NCI-H345 treated with DMSO at 0.1 percent for 48 hours (cell line): ENCODE results near the gene ATIC.

Experiments
- DNase-seq: peaks from one replicate; lab custom pipeline; 2025; ENCODE audit not compliant: unreplicated experiment; lab: John Stamatoyannopoulos, UW

Gene ATIC

DNA sequence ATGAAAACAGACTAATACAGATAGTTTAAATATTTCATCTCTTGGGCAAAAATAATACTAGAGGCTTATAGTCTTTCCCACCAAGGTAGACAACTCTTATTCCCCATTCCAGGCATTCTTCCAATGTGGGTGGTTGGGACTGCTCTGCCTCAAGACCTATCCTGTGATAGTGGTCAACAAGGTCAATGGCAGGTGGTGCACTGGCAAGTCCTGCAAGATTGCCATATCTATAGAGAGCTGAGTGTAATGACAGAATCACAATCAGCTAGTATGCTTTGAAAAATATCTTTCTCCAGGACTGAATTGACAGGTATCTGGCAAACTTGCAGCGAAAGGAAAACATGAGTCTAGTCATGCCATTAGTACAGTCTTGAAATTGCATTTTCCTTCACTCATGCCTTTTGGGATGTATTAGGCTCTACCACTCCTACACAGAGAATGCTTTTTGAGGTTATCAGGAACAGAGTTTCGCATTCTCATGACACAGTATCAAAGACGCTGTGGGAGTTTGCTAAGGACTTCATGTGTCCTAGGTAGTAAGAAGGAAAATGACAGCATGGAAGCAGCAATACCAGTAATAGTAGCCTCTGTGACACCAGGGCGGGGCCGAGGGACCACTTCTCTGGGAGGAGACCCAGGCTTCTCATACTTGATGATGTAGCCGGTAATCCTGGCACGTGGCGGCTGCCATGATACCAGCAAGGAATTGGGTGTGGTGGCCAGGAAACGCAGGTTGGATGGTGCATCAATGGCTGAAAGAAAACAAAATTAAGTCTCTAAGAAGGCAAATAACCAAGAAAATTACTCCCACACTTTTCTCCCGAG lies 63.0 kb downstream of the ATIC start:
- no peak for DNase-seq

DNA sequence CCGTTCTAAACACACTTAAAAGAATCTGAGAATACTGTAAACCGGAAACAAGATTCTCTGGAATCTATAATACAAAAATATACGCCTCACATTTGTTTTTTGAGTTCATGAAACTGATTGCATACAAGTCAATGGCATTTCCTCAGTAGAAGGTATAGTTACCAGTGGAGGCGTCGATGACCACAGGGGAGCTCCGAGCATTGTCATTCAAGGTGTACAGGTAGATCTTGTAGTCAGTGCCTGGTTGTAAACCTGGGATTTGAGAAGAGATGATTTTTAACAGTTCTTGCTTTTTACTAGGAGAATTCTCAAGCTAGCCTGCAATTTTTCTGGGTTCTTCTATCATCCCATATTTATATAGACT lies 63.6 kb downstream of the ATIC start:
- no peak for DNase-seq

DNA sequence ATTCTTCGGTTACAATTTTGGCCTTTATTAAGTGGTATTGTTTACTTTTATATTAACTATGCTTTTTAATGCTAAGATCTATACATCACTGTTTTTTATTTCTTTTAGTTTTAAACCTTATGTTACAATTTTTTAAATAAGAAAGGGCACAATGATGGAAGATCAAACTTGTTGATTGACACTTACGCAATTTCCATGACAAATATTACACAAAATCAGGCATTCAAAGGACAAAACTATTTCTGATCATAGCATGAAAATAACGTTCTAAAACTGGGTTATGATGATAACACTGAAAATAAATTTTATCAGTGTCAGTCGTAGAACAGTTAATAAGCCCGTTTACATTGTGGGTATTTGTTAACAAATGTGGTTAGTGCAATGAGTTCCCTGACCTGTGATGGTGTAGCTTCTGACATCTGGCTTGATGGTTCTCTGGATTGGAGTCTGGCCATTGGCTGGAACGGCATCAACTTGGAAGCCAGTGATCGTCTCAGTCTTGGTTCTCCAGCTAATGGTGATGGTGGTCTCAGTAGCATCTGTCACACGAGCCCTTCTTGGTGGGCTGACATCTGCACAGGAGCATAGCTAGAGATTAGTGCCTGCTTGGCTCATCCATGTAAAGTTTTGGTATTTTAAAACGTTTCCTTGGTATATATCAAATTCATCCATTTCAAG lies 64.4 kb downstream of the ATIC start:
- DNase-seq, result no peak

DNA sequence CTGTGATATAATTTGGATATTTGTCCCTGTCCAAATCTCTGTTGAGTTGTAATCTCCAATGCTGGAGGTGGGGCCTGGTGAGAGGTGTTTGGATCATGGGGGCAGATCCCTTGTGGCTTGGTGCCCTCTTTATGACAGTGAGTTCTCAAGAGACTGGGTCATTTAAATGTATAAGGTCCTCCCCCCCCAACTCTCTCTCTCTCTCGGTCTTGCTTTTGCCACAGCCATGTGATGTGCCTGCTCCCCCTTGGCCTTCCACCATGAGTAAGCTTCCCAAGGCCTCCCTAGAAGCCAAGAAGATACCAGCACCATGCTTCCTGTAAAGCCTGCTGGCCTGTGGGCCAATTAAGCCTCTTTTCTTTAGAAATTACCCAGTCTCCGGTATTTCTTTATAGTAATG lies 65.4 kb downstream of the ATIC start:
- DNase-seq, result no peak

DNA sequence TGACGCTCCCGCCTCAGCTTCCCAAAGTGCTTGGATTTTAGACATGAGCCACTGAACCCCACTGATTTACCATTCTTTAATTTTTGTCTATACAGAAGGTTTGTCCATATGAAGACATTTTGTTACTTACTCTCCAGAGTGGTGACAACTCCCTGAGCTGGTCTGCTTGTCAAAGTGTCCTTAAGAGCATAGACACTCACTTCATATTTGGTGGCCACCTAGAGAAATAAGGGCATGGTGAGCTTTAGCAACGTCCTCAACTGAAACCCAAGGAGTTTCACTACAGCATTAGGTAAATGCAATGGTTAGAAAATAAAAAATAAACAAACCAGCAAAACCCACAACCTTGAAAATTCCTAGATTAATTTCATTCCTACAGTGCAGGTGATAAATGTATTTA lies 66.2 kb downstream of the ATIC start:
- no peak for DNase-seq

DNA sequence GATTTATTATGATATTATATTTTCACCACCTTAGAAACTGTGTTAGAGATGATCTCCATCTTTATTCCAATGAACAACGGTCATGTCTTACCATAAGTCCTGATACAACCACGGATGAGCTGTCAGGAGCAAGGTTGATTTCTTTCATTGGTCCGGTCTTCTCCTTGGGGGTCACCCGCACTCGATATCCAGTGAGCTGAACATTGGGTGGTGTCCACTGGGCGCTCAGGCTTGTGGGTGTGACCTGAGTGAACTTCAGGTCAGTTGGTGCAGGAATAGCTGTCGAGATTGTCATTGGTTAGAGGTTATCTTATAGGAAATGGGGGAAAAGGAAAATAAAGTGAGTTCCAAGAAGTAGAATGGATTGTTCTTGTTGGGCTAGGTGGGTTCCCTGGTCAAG lies 67.2 kb downstream of the ATIC start:
- DNase-seq, result no peak

DNA sequence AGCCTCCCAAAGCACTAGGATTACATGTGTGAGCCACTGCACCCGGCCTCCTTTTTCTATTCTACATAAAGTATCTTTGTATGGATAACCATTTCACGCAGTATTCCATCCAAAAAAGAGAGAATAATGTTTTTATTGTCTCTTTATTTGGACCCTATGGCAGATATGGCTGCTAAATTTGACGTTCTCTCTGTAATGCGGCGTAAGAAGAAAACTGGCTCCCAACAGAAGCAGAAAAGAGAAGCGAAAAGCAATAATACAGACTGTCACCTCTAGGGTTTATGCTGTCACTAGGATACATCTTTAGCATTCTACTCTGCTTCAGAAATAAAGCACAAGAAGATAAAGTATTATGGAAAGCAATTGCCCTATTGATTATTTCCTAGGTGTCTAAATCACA lies 68.1 kb downstream of the ATIC start:
- no peak for DNase-seq

DNA sequence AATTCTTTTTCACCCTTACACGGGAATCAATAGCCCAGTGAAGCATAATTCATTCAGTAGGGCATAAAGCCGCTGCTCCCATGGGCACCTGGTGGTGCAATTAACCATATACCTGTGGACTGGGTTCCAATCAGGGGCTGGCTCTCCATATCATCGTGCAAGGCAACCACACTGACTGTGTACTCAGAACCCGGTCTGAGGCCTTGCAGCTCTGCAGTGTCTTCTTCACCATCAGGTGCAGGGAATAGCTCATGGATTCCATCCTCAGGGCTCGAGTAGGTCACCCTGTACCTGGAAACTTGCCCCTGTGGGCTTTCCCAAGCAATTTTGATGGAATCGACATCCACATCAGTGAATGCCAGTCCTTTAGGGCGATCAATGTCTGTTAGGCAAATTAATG lies 68.8 kb downstream of the ATIC start:
- DNase-seq, result no peak

DNA sequence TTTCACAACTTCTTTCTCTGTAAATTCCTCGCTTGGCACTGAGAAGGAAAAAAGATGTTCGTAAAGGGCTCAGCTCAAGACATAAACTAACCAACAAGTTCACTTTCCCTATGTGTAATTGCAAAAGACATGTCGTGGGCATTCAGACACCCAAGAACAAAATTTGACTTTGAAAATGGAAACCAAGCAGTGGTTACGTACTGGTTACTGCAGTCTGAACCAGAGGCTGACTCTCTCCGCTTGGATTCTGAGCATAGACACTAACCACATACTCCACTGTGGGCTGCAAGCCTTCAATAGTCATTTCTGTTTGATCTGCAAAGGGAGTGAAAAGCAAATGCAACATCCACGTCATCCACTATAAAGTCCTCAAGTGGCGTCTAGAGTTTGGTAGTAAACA lies 70.2 kb downstream of the ATIC start:
- DNase-seq, result no peak

DNA sequence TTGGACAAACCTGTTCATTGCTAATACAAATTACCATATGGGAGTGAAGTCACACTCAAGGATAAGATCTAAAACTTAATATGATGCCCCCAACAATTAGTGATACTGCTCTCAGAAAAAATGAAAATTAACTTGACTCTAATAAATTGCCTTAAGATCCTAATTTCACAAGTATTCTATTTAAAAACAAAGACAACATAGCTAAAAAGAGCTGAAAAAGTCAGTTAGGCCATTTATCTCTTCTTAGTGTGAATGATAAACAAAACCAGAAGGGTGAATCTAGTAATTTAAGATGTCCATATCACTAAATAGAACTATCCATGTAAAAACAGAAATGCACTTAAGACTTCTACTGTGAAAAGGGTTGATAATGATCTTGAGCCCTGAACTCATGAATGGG lies 70.6 kb downstream of the ATIC start:
- DNase-seq, result no peak

DNA sequence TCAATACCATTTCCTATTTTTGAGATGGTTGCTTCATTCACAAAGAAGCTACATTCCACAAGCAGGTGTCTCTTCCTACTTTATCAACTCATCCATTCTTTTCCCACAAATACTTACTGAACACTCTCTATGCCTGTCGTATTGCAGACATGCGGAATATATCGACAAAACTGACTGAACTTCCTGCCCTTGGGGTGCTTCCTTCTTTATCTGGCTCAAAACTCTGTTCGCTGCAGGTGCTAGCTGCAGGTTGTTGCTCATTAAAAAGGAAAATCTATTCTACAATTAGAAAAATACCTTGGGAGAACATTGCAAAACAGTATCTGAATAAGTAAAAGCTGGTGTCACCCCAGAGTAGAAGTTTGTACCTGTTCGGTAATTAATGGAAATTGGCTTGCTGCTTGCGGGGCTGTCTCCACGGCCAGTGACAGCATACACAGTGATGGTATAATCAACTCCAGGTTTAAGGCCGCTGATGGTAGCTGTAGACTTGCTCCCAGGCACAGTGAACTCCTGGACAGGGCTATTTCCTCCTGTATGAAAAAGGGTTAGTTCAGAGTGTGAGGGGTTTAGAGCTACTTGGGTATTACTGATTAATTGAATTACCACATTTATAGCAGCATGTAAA lies 71.9 kb downstream of the ATIC start:
- DNase-seq, result no peak

DNA sequence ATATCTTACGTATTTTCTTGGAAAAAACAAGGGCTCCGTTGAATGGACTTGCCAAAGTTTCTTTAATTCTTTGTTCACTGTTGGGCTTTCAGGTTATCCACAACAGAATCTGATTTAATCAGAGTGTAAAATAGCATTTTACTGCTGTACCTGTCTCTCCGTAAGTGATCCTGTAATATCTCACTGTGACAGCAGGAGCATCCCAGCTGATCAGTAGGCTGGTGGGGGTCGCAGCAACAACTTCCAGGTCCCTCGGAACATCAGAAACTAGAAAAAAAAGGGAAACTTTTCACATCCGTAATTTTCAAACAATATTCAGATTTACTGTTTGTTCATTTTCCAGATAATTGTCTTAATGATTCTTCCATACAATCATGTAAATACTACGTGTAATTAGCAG lies 72.9 kb downstream of the ATIC start:
- DNase-seq, result no peak

DNA sequence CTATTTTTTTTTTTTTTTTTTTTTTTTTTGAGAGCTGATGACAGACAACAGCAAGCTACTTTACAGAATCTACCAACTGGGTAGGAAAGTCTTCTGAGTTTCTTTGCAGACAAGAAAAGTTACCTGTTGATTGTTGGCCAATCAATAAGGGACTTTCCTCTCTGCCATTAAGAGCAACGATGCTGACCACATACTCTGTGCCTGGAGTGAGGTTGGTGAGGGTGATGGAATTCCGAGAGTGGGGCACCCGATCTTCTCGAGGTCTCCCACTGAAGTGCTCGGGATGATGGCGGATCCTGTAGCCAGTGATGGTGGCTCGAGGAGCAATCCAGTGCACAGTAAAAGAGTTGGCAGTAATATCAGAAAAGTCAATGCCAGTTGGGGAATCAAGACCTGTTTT lies 74.7 kb downstream of the ATIC start:
- no peak for DNase-seq

DNA sequence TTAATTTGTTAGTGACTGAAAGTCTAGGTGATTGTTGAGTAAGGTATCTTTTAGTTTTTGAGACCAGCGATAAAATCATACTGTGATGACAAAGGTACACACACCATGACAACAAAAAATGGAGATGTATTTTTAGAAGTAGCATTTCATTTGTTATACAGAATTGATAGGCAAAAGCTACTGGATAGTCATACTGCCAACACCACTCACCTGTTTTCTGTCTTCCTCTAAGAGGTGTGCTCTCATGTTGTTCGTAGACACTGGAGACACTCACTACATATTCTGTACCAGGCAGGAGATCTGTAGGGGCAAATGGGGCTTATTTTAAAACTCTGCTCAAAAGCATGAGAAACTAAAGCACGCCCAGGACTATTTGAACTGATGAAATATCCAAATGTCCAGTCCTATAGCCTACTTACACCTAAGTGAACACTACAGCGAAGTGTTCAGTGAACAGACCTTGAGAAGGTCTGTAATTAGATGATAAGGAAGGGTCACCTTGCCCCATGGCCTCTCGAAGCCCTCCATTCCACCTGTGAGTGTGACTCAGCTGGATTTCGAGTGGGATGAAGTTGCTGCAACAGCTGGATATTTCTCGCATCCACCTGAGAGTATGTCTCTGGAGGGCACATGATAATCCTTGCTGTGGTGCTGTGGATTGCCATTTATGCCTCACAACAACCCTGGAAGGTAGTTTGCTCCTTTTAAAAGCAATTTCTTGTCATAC lies 76.3 kb downstream of the ATIC start:
- DNase-seq, result no peak

DNA sequence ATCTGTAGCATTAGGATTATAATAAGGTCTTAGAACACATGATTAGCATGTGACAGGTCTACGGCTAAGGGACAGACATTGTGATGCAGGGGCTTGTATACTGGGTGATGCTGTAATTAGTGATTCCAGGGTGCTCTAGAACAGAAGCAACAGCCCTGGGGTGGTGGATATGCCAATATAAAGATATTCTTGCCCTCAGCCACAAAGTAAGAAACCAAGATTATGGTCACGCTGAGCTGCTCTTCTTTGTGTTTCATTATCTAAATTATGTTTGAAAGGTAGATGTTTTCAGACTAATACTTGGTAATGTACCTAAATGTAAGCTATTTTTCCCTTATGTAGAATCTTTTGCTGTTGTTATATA lies 78.7 kb downstream of the ATIC start:
- DNase-seq, result no peak

DNA sequence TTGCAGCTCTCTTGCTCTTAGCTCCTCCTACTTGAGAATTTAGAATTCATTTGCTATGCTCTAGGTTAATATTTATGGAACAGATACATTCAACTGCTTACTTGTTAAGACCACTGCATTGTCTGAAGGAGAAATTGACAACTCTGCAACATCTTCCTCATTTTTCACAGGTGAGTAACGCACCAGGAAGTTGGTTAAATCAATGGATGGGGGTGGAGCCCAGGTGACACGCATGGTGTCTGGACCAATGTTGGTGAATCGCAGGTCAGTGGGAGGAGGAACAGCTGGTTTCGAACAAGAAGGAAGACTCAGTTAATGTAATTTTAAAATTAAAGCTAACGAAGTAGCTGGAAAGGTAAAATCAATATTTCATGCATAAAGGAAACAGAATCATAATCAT lies 79.7 kb downstream of the ATIC start:
- DNase-seq, result no peak

DNA sequence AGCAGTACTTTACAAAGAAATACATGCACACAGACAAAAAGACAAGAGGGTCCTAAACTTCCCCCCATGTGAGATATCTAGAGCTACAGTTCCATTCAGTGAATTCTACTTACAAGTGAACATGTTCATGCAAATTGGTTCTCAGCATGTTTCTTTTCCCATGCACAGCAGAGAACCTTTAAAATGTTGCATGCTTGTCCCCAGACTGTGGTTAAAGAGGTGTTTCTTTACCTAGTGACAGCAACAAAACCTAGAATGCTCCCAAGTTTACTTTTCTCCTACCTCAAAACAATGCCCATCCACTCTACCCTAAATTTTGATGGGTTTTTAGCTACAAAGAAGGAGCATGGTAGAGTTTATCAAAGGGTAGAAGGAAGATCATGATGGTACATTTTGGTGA lies 80.3 kb downstream of the ATIC start:
- DNase-seq, result no peak

DNA sequence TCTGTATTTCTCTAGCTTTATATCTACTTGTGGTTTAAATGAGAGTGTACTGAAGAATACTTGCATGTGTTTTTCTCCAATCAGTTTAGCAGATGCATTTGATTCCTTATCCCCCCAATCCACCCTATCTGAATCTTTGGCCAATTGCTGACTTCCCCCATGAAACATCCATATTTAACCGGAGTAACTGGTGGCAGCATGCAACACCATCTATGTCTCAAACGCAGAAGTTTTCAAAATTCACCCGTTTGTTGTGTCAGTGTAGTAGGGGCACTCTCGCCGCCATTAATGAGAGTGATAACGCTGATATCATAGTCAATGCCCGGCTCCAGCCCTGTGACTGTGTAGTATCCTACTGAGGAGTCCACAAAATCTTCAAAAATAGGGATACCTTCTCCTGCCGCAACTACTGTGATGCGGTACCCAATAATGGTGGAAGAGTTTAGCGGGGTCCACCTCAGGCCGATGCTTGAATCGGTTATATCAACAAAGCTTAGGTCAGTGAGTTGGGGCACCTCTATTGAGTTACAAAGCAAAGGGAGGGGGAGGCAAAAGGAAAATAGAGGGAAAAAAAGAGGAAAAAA lies 80.9 kb downstream of the ATIC start:
- no peak for DNase-seq

DNA sequence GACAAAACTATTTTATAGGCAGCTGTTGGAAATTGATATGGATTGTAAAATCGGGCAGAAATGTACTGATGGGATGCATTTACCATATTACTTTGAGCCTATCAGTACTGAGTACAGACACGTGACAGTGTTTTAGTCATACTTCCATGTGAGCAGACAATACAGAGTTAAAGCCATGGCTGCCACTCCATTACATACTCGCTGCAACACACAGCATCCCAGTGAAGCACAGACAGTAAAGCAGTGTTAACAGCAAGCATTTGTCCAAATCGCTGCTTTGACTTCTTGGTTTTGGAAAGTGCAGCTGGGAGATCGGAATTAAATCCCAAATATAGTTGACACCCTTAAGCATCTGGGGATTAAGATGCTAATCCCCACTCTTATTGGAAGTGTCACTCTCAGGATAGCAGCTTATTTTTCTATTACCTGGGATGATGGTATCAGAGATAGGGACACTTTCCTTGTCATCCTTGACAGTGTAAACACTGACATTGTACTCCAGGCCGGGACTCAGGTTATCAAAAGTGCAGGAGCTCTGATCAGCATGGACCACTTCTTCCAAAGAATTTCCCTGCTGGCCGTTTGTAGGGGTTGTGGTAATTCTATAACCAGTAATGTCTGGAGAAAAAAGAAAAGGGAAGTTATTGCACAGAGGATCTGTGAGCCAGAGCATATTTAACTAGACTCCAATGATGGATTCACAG lies 82.4 kb downstream of the ATIC start:
- DNase-seq, result no peak

DNA sequence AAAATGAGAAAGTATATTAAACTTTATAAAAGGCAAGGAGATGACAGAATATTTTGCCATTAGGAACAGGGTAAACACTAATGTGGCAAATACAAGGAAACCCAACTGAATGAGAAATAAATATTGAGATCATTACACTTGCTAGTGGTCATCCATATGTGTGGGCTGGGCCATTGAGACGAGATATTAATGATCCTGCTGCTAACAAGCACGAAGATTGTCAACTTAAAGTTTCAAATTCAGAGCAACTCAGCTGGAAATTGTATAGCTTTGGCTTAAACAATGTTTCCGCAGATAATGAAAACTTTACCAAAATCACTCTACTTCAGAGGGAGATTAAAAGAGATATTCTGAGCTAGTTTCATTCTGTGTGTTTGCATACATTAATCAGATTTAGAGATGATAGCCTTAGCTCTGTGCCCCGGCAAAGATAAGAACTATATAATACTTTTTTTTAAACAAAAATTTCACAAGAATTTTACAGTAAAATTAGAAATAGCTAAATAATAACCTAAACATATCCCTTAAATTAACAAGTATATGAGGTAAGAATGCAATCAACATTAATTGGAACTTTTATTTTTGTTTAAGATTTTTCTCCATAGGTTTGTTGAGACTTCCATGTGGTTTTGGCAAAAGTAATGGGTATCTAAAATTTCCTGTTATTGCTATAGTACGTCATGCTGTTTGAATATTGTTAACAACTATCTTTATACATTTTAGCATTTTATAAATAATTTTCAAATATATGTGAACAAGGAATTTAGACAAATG lies 84.0 kb downstream of the ATIC start:
- no peak for DNase-seq
